K562 (cell line): ENCODE measurements around the gene PSMA8. TPM values are rescaled to one million over a fixed set of nuclear protein-coding genes. Genes with fewer than 3 reads are reported as not detected.

ENCODE experiments used
- DACH1 ChIP-seq: fragments of 450-650 bp; IDR thresholded peaks from 2 replicates; pipeline ENCODE4 v1.6.1; 2018; ENCODE audit not compliant: partially characterized antibody
- EGR1 ChIP-seq: fragments of 450-650 bp; conservative IDR thresholded peaks from 2 replicates; pipeline ENCODE4 v1.6.1; 2017; ENCODE audit warnings: mild to moderate bottlenecking
- ELK1 ChIP-seq: sonication (generic); formaldehyde crosslinking; IDR thresholded peaks from 2 replicates; pipeline ENCODE4 v1.8.1; 2022; ENCODE audit warnings: missing genetic modification reagents
- ETS1 ChIP-seq: conservative IDR thresholded peaks from 2 replicates; pipeline ENCODE4 v1.6.1; 2011; ENCODE audit warnings: low read depth, mild to moderate bottlenecking, low read length; ENCODE audit not compliant: control insufficient read depth
- GATAD2B ChIP-seq: fragments of 450-650 bp; IDR thresholded peaks from 2 replicates; pipeline ENCODE4 v1.6.1; 2017; ENCODE audit warnings: mild to moderate bottlenecking, borderline replicate concordance
- HMGN3 ChIP-seq: IDR thresholded peaks from 2 replicates; pipeline ENCODE4 v1.6.1; 2011; ENCODE audit warnings: borderline replicate concordance, low read depth, mild to moderate bottlenecking, mixed read lengths, low read length; ENCODE audit not compliant: insufficient read length; ENCODE audit errors: extremely low read depth
- HNRNPH1 ChIP-seq: fragments of 200-400 bp; formaldehyde crosslinking; optimal IDR thresholded peaks from 2 replicates; pipeline ENCODE3; 2017; ENCODE audit warnings: low read depth, mild to moderate bottlenecking, low read length, moderate library complexity
- MXD1 ChIP-seq: fragments of 250-450 bp; sonication (Bioruptor Pico); IDR thresholded peaks from 2 replicates; pipeline ENCODE4 v1.8.0; 2021; ENCODE audit warnings: borderline replicate concordance, mild to moderate bottlenecking, moderate library complexity; ENCODE audit not compliant: poor library complexity, severe bottlenecking
- NELFE ChIP-seq: IDR thresholded peaks from 2 replicates; pipeline ENCODE4 v1.6.1; 2011; ENCODE audit warnings: mild to moderate bottlenecking; ENCODE audit not compliant: insufficient read depth, insufficient read length
- NFIC ChIP-seq: fragments of 450-650 bp; IDR thresholded peaks from 2 replicates; pipeline ENCODE4 v1.6.1; 2017; ENCODE audit warnings: mild to moderate bottlenecking, inconsistent platforms
- NR4A1 ChIP-seq, 2 experiments: fragments of 250-450 bp in 1 of 2; fragments of 450-650 bp in 1 of 2; sonication (Bioruptor Pico) in 1 of 2; IDR thresholded peaks; 2 replicates each; pipeline versions ENCODE4 v1.4.0 to v1.6.1; 2016 to 2020; ENCODE audit warnings: mild to moderate bottlenecking in 2 of 2, missing compliant biosample characterization in 1 of 2, missing genetic modification characterization in 1 of 2, moderate library complexity in 1 of 2
- PRMT5 ChIP-seq: sonication (generic); formaldehyde crosslinking; IDR thresholded peaks from 2 replicates; pipeline ENCODE4 v1.5.0; 2020; ENCODE audit warnings: missing genetic modification reagents
- SP1 ChIP-seq: sonication (generic); formaldehyde crosslinking; IDR thresholded peaks from 2 replicates; pipeline ENCODE4 v1.8.1; 2022; ENCODE audit warnings: mild to moderate bottlenecking, missing genetic modification reagents
- TAF9B ChIP-seq: fragments of 450-650 bp; IDR thresholded peaks from 2 replicates; pipeline ENCODE4 v1.6.1; 2018; ENCODE audit warnings: mild to moderate bottlenecking; ENCODE audit not compliant: partially characterized antibody
- TAL1 ChIP-seq: fragments of 450-650 bp; IDR thresholded peaks from 2 replicates; pipeline ENCODE4 v1.6.1; 2016; ENCODE audit warnings: mild to moderate bottlenecking
- YBX1 ChIP-seq: fragments of 450-650 bp; IDR thresholded peaks from 2 replicates; pipeline ENCODE4 v1.7.1; 2016; ENCODE audit warnings: mild to moderate bottlenecking
- ZBTB43 ChIP-seq: sonication (generic); formaldehyde crosslinking; IDR thresholded peaks from 2 replicates; pipeline ENCODE4 v1.8.0; 2023; ENCODE audit warnings: mild to moderate bottlenecking, missing genetic modification reagents
- ZNF431 ChIP-seq: sonication (generic); formaldehyde crosslinking; IDR thresholded peaks from 2 replicates; pipeline ENCODE4 v1.8.0; 2022; ENCODE audit warnings: mild to moderate bottlenecking, missing genetic modification reagents
- polyA plus RNA-seq, 8 experiments: library from polyadenylated mRNA; depleted of rRNA in 4 of 8; stranded (reverse) in 5 of 8; unstranded in 3 of 8; fragments of >200 nt; fragmentation: Nextera tagmentation in 2 of 8; fragmentation: Illumina TruSeq in 1 of 8; extraction: Ambion mirVana in 2 of 8; extraction: Trizol in 1 of 8; gene quantifications; 2 replicates each; pipeline versions ENCODE4 v1.2.1 to v1.2.3, GENCODE V29; 2011 to 2014; ENCODE audit warnings: inconsistent platforms in 1 of 8, missing spikeins in 1 of 8
- total RNA-seq, 7 experiments: library from RNA; depleted of rRNA in 6 of 7; stranded (reverse); fragments of >200 nt in 6 of 7; fragmentation: Illumina TruSeq in 2 of 7; extraction: Trizol in 2 of 7; gene quantifications; 2 replicates each; pipeline versions ENCODE4 v1.2.1 to v1.2.3, GENCODE V29; 2011 to 2021; ENCODE audit warnings: low replicate concordance in 1 of 7

Gene PSMA8
- total and polyA plus RNA-seq, 9 of the 15 experiments (the other 6 are each of a cell fraction or from before 2014, with no cell fraction given), result not detected

- TF ChIP-seq ELK1 (CRISPR knock-in tag), result no peak
- no peak for TF ChIP-seq HNRNPH1
- no peak for TF ChIP-seq MXD1 (CRISPR knock-in tag)
- TF ChIP-seq ETS1, result peak; percentile 60; the same call in 1 of the 2 replicates
- peak; percentile 79 for TF ChIP-seq EGR1
- no peak for TF ChIP-seq NELFE
- TF ChIP-seq TAF9B, result peak; percentile 95
- TF ChIP-seq ZNF431, result peak; percentile 30; the same call in 1 of the 2 replicates
- no peak for TF ChIP-seq ZBTB43 (CRISPR knock-in tag)
- TF ChIP-seq NFIC, result peak; percentile 12; the same call in 1 of the 2 replicates
- peak; percentile 77 for TF ChIP-seq HMGN3
- no peak; the same call in 1 of the 2 replicates for TF ChIP-seq SP1 (CRISPR knock-in tag)
- no peak for TF ChIP-seq NR4A1 (CRISPR knock-in tag; IDR thresholded peaks at IDR 0.05)
- no peak; the same call in 1 of the 2 replicates for TF ChIP-seq NR4A1 (tag; IDR thresholded peaks at IDR 0.05)
- no peak for TF ChIP-seq TAL1
- no peak for TF ChIP-seq YBX1
- TF ChIP-seq GATAD2B, result peak; percentile 77; the same call in 1 of the 2 replicates
- no peak for TF ChIP-seq PRMT5
- no peak for TF ChIP-seq DACH1
Measured at GRCh38 chr18:26090130-26091046, 43.3 kb upstream of the PSMA8 start, which contains the start of gene SS18 (continued).
